OCI-LY3 (cell line): ENCODE measurements around the gene TRDN.

ENCODE experiments used
- EZH2phosphoT487 ChIP-seq: fragments of 200-600 bp; shearing (Covaris generic); IDR thresholded peaks from 2 replicates; pipeline ENCODE4 v1.6.1; 2018; ENCODE audit warnings: antibody characterized with exemption, mixed run types, low read depth
- TF ChIP-seq, protein P1 (sequence below): fragments of 200-600, 300-600 bp; sonication (generic); IDR thresholded peaks from 2 replicates; pipeline ENCODE4 v1.5.1; 2014; ENCODE audit warnings: antibody characterized with exemption, low read length, low read depth

GRCh38 chr6:123546537-123546936 lies 90.2 kb downstream of the TRDN start:
- TF ChIP-seq, protein P1, sequence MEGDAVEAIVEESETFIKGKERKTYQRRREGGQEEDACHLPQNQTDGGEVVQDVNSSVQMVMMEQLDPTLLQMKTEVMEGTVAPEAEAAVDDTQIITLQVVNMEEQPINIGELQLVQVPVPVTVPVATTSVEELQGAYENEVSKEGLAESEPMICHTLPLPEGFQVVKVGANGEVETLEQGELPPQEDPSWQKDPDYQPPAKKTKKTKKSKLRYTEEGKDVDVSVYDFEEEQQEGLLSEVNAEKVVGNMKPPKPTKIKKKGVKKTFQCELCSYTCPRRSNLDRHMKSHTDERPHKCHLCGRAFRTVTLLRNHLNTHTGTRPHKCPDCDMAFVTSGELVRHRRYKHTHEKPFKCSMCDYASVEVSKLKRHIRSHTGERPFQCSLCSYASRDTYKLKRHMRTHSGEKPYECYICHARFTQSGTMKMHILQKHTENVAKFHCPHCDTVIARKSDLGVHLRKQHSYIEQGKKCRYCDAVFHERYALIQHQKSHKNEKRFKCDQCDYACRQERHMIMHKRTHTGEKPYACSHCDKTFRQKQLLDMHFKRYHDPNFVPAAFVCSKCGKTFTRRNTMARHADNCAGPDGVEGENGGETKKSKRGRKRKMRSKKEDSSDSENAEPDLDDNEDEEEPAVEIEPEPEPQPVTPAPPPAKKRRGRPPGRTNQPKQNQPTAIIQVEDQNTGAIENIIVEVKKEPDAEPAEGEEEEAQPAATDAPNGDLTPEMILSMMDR = no peak
- no peak for TF ChIP-seq EZH2phosphoT487
